HG03139 (cell line): ENCODE data around the gene FHOD3.
A peak's percentile ranks its signal among the peaks of the same experiment; 100 is the strongest.

Experiments
- ATAC-seq: cut with Tn5 transposase; IDR thresholded peaks from one replicate; pipeline ENCODE4 v1.9.1; 2021; ENCODE audit not compliant: unreplicated experiment

The FHOD3 gene

DNA sequence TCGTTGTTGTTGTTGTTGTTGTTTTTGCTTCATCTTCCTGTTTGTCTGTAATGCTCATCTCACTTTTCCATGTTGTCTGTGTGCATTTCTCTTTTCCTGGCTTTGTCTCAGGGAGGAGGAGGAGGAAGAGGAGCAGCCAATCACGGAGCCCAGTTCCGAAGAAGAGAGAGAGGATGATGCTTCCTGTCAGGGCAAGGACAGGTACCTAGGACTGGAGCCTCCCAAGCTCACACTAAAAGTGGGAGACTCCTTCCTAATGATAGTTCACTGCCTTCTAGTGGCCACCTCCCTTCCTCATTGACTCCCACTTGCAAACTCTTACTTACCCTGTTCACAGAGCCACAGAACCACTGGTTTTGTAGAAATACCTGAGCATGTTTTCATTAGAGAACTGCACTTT lies 351.7 kb downstream of the FHOD3 start:
- no peak for ATAC-seq

DNA sequence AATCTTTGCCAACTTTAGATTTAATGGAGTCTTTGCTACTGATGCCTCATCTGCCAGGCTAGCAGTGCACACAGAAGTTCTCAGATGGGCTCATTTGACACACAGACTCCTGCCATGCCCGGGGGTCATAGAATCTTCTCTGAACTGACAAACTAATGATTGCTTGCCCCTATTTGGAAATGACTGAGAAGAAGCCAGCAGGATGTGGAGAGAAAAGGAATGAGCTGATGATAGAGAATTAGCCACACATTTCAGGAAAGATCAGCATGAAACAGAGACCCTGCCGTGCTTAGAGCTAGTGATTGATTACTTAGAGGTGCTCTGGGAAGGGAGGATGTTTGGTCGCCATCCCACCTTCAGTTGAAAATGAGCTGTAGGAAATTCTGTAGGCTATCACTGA lies 352.8 kb downstream of the FHOD3 start:
- ATAC-seq, result no peak

DNA sequence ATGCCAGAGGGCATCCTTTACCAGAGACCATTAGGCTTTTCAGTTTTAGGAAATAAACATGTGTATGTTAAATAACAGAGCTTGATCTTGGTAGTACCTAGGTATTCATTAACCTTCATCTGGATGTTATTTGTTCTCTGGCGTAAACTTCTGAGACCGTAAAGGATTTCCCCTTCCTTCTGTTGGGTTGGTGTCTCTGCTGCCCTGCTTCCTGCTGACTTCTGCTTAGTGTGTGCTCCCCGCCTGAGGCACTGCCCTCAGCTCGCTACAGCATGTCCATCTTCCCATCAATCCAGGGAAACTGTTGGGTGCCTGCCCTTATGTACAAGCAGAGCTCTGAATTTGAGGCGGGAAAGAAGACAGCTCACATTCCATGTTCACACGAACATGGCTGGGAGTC lies 353.4 kb downstream of the FHOD3 start:
- peak; percentile 74 for ATAC-seq

DNA sequence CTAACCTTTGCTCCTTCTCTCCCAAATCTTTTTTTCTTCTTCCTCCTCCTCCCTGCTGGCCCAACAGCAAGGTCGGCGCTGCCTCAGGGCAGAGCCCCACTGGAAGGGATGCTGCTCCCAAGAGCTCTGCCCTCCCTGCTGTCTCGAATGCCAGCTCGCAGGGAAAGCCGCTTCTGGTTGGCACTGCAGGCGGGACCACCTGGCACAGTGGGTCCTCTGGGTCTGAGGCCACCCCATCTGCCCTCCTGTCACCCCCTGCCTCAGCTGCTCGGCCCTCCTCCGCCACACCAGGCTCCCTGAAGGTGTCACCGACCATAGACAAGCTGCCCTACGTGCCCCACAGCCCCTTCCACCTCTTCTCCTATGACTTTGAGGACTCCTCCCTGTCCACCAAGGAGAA lies 355.0 kb downstream of the FHOD3 start:
- no peak for ATAC-seq

DNA sequence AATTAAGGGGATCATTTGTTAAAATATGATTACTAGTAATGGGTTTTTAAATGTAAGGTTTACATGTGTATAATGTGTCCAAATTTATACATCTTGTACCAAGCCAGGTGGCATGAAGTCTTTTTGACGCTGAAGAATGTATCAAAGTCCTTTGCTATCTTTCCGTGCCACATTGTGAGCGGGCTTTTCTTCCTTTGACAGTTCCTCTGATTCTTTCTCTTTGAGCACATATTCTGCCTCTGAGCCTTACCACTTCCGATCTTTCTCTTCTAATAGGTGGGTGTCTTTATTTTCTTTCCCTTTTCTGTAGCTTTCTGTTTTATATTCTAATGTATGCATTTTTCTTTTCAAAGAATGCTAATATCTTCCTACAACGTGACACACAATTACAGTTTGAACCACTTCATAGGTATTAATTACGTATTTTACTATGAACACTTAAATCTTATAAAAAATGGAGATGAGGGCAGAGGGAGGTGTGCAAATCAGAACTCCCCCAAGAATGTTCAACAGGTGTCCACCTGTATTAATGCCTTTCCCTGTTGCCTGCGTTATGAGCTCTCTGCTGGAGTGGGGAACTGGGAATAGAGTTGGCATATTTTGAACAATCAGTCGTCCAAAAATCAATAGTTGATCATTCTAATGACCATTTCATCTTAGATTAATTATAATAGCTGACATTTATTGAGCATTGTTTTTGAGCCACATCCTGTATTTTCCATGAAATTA lies 355.8 kb downstream of the FHOD3 start:
- ATAC-seq, result no peak

DNA sequence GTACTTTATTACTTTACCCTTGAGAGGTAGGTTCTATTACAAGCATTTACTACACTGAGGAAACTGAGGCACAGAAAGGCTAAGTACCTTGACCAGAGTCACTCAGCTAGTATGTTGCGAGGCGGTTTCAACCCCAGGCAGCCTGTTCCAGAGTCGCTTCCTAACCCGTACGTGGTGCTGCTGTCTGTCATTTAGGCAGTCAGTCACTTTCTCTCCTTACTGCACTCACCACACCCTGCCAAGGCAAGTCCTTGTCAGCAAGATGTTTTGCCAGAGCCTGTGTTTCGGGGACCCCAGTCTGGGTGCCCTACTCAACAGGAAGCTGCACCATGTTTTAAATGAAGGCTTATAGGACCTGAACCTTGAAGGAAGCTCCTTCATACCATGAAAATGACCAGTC lies 356.4 kb downstream of the FHOD3 start:
- no peak for ATAC-seq

DNA sequence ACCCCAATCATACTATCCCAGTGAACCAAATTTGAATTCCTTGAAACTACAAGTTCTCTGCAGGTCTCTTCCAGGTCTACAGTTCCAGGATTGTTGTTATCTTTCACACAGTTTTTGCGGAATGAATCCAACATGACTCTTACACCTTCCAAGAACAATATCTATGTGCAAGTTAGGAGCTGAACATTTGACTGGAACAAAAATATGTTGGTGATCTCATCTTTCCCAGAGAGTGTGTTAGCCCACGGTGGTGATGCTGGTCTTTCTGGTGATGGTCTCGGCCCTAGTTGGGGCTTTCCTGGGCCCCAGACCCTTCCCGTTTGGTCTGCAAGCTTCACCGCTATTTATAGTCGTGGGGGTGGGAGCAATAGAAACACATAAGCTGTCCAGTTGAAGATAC lies 357.6 kb downstream of the FHOD3 start:
- ATAC-seq, result no peak

DNA sequence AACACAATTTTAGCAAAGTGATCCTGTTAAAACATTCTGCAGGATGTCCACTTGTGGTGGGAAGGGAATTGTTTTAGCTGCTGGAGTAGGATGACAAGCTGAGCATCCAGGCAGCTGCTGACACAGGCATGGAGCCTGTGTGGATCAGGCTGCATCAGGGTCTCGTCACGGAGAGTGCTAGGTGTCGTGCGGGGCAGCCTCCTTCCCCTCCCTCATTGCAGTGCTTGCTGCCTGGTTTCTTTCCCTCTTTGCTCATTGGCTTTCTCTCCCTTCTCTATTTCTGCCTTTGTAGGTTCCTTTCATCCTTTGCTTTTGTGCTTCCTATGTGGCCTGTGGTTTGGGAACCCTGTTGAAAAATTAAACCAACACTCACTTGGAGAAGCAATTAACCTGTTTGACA lies 358.4 kb downstream of the FHOD3 start:
- no peak for ATAC-seq

DNA sequence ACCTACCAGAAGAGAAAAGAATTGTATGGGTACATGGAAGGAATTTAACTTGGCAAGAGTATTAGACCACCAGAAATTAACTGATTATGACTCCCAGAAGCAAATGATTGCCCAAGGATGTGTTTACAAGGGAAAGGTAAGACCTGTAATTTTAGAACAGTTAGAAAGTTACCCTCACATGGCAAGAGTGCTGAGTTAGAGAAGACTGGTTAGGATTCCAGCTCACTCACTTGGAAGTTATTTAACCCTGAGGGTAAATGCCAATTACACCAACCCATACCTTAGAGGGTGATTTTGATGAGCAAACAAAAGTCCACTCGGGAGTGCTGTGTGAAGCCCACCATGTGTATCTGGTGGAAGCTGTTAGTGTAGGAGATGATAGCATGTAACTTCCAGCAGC lies 361.1 kb downstream of the FHOD3 start:
- no peak for ATAC-seq

DNA sequence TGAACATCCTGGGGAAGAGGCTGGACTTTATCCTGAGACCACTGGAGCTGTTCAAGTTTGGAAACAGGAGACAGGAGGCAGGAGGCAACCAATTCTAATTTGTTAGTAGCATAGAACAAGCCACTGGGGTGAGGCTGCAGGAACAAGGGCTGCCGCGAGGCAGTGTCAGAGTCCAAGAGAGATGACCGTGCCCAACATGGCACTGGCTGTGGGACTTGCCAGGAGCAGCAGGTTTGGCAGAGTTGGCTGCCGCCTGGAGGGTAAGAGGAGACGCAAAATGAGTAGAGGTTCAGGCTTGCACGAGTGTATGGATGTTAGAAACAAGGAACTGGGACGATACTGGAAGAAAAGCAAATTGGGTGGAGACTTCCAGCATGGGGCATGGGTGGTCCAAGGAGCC lies 362.8 kb downstream of the FHOD3 start:
- ATAC-seq, result no peak

DNA sequence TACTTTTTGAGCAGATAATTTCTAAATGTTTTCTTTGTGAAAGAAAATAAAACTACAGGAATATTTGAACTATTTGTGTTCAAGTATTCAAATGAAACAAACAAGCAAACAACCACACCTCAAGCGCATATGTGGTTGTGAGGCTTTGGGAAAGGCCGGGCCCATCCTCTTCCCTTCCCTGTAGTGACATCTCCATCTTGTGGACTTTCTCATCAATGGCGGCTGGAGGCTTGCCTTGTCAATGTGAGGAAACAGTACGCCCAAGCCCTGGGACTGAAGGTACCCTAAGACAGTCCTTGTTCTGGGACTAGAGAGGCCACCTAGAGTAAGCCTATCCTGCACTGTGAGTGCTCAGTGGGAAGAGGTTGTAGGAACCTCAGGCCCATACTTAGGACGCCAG lies 364.5 kb downstream of the FHOD3 start:
- no peak for ATAC-seq

DNA sequence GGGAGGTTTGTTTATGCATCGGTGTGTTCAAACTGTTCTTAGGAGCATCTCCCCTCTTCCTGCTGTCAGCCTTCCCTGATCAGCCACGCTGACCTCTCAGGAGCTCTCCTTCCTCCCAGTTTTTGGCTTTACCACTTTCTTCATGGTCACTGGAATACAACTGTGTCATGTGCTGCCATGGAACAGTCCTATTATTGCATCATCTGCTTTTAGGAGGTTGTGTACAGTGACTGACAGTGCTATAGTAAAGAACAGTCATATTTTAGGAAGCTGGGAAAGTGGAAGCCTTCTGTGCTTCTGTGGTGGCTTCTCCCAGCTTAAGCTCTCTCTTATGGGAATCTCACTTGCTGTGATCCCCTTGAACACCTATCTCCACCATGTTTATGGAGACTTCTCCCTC lies 365.8 kb downstream of the FHOD3 start:
- no peak for ATAC-seq

DNA sequence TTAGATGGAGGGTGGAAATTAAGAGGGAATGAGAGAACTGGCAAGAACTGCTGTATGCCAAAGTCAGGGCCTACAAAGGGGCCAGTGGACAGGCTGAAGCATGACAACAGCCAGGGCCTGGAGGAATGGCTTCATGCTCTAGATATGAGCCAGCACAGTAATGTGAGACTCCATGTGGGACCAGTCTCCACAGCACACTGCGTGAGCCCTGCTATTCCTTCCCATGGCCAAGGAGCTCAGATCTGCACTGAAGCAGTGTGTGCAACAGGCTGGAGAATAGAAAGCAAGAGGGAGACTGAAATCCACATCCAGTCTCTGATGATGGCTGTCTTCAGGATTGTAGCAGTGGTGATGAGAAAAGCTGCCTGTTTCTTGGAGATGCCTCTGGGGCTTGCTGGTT lies 368.4 kb downstream of the FHOD3 start:
- no peak for ATAC-seq

DNA sequence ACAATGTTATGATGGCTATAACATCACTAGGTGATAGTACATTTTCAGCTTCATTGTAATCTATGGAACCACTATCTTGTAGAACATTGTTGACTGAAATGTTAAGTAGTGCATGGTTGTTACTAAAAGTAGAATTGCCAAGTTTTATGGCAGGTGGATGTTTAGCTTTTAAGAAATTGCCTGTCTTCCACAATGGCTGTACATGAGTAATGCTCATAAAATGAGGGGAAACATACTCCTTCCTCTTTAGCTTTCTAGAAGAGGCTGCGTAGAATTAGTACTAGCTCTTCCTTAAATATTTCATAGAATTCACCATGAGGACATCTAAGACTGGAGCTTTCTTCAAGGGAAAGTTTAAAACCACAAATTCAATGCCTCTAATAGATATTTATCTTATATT lies 370.3 kb downstream of the FHOD3 start:
- no peak for ATAC-seq

DNA sequence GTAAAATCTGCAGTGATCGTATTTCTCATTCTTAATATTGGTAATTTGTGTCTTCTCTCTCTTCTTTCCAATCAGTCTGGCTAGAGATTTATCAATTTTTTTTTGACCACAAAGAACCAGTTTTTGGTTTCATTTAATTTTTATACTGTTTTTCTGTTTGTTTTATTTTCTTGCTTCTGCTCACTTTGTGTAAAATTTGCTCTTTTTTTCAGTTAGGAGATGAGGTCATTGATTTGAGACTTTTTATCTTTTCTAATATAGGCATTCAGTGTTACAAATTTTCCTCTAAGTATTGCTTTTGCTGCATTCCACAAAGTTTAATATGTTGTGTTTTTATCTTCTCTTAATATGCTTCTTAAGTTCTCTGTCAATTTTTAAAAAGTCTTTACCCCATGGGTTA lies 370.8 kb downstream of the FHOD3 start:
- no peak for ATAC-seq

DNA sequence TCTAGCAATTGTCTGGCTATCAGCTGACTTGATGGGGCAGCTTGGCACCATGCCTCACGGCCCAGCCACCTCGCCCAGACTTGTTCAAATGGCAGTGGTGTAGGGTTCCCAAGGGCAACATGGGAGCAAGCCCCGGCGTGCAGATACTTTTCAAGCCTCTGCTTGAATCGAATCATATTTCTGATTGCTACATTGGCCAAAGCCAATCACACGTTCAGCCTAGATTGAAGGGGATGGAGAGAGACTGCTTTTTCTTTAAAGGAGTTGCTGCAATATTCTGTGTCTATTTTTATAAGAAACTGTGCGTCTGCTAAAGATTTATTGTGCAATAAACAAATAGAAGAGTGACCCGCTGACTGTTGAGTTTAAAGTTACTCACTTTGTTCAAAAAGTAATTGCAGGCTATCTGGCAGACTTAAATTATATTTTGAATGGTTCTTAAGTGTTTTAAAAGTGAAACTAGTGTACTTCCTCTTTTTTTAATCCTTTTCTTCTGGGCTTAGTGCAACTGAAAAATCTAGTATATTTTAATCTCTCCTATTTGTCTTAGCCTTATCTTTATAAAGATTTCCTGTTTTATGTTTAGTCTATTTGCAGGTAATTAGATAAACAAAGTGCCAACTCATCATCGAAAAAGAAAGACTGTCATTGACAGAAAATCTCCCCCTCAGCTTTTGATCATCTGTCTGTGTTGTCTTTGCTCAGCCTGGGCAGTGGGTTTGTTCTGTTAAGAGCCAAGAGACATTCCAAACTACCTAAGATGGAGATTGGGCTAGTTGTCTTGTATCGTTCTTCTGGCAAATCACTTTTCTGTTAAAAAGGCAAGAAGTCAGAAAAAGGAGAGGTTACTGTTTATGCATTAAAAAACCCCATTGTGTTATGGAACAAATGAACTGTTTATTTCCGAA lies 375.2 kb downstream of the FHOD3 start:
- peak; percentile 63 for ATAC-seq

DNA sequence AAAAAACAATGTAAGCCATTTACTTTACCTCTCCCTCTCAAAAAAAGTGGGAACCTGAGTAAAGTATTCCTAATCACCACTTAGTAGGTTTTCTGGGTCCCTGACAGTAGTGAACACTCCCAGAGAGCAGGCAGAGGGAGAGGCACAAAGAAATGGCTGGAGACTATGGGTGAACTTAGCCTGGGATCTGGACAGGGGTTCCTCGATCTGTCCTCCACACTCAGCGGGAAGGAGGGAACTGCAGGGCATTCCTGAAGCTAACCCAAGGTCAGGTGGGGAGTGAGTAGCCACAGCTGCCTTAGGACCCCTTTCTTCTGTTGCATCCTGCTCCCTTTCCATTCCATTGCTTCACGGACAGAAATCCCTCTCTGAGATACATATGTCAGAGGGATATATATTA lies 375.9 kb downstream of the FHOD3 start:
- ATAC-seq, result no peak

DNA sequence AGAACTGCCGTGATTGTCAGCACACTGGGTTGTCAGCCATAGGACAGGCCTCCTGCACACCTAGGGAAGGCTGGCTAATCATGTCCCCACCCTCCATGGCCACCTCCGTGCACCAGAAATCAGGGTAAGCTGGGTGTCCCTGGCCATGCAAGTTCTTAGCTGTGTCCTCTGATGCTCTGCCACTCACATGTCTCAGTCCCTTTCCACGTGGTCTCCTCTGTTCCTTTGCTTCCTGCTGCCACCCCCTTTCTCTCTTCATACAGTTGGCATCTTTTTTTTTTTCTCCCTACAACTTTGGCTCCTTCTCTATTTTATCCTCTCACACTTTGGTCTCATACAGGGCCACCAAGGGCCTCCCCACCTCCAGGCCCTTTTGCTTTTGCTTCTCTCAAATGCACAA lies 377.6 kb downstream of the FHOD3 start:
- no peak for ATAC-seq

DNA sequence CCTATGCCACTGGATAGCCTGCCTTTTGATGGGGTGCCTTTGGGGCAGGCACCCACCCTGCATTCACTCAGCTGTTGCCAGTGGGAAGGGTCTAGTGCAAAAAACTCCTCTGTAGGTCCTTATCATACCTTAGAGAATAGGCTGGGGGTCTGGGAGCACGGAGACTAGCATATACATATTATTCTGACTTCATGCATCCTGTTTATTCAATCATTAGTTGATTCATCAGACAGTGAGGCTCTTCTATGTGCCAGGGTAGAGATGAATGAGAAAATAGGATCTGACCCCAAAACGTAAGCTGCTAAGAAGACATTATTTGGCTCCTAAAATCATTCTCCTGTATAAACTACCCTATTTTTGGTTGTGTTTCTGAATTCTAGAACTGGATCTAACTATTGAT lies 378.0 kb downstream of the FHOD3 start:
- no peak for ATAC-seq

DNA sequence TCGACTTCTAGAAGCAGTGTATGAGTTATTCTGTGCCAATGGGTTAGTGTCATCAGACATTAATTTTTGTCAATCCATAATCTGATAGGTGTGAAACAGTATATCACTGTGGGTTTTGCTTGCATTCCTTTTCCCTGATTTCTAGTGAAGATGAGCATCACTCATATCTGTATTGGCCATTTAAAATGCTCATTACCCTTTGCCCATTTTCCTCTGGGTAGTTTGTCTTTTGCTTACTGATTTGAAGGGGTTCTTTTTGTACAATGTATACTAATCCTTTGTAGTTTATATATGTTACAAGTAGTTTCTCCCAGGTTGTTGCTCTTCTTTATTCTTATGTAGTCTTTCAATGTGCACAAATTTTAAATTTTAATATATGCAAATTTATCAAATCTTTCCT lies 379.1 kb downstream of the FHOD3 start:
- ATAC-seq, result no peak

DNA sequence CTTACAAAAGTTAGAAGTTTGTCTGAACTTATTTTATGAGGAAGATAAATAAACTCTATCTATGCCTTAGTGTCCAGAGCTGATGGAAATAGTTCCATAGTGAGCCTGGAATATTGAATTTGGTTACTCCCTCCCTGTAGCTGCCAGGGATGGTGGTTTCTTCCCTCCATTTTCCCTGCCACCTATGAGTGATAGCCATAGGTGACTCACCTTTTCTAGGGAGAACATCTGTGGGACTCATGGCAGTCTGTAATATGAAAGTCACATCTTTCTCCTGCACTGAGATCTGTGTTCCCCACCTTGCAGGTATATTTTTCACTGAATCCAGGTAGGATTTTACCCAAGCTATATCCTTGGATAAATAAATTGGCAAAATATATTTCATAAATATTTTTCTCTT lies 382.5 kb downstream of the FHOD3 start:
- ATAC-seq, result no peak

DNA sequence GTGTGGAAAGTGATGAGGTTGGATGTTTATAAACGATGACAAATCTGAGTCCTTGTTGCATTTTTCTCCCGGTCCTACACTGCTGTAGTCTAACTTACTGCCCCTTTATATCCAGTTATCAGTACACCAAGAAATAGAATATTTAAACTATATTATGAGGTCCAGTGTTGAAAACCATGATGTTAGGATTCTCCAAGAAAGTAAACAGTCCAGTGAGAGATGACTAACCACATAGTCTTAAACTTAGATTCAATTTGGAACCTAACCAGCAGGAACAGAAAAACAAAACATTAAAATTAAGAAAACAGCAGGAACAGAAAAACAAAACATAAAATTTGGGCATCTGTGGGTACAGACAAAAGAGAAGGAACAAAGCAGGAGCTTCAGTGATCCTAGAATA lies 388.1 kb downstream of the FHOD3 start:
- no peak for ATAC-seq
